ENCODE results near the gene SYVN1. TPM values are rescaled to one million over a fixed set of nuclear protein-coding genes. Genes with fewer than 3 reads are reported as not detected.

SYVN1 gene
- total RNA-seq, 1 donor from 2014 or later, result 45.8 TPM

GRCh38 chr11:65111744-65112545, 22.4 kb downstream of the SYVN1 start, which contains the start of gene TM7SF2:
TSS of gene TM7SF2 (plus strand) at chr11:65111872. CDS start at chr11:65112016, 144 bp downstream.
- H3K9me3 Mint-ChIP-seq, result no peaks in the 10 kb centered on the region
- peak within 1 kb of the TSS; percentile 92 for H3K4me3 Mint-ChIP-seq
- peaks cover 34% of the 10 kb centered on the region for H3K4me1 Mint-ChIP-seq (ENCODE audit: low read depth)
- peaks cover 2% of the 10 kb centered on the region for H3K27me3 Mint-ChIP-seq (ENCODE audit: insufficient read depth)
- DNase-seq (ENCODE audit: low spot score), result peak; percentile 91
- peak within 1 kb of the TSS; percentile 89 for H3K27ac Mint-ChIP-seq
- intact Hi-C loops (cut with micrococcal nuclease), result loop anchor here (1.0 to 10.0 kb wide), 4 partner anchors 69 to 503 kb away; partner anchors contain the start of genes CAPN1, MAP3K11, MAP4K2 and PCNX3
- peaks cover 11% of the 10 kb centered on the region for H3K36me3 Mint-ChIP-seq (ENCODE audit: low read depth)

GRCh38 chr11:65111159-65111743, 23.1 kb downstream of the SYVN1 start:
- Mint-ChIP-seq H3K9me3 (no peaks in the 10 kb centered on the region), H3K27ac (peak overlapping the region; percentile 89), H3K27me3 (ENCODE audit: insufficient read depth) (peaks cover 2% of the 10 kb centered on the region), H3K36me3 (ENCODE audit: low read depth) (peaks cover 11% of the 10 kb centered on the region), H3K4me3 (peak overlapping the region; percentile 92), H3K4me1 (ENCODE audit: low read depth) (peaks cover 34% of the 10 kb centered on the region)
- DNase-seq (ENCODE audit: low spot score), result no peak
- intact Hi-C loops (cut with micrococcal nuclease), result loop anchor here (1.0 to 10.0 kb wide), 4 partner anchors 70 to 504 kb away; partner anchors contain the start of genes CAPN1, MAP3K11, MAP4K2 and PCNX3

GRCh38 chr11:65110354-65110861, 23.9 kb downstream of the SYVN1 start:
- H3K9me3 Mint-ChIP-seq, result no peaks in the 10 kb centered on the region
- peaks cover 2% of the 10 kb centered on the region for H3K27me3 Mint-ChIP-seq (ENCODE audit: insufficient read depth)
- intact Hi-C loops (cut with micrococcal nuclease), result loop anchor here (1.0 to 10.0 kb wide), 4 partner anchors 14 to 504 kb away; partner anchors contain the start of genes CDCA5, MAP3K11, MAP4K2 and PCNX3
- peaks cover 9% of the 10 kb centered on the region for H3K36me3 Mint-ChIP-seq (ENCODE audit: low read depth)
- peak overlapping the region; percentile 11 for H3K4me3 Mint-ChIP-seq
- H3K27ac Mint-ChIP-seq, result peak overlapping the region; percentile 53
- DNase-seq (ENCODE audit: low spot score), result peak; percentile 90
- H3K4me1 Mint-ChIP-seq (ENCODE audit: low read depth), result peaks cover 39% of the 10 kb centered on the region

- Mint-ChIP-seq H3K27me3 (ENCODE audit: insufficient read depth) (peaks cover 2% of the 10 kb centered on the region), H3K4me3 (no peak overlapping the region), H3K27ac (no peak overlapping the region), H3K4me1 (ENCODE audit: low read depth) (peaks cover 44% of the 10 kb centered on the region), H3K36me3 (ENCODE audit: low read depth) (peaks cover 10% of the 10 kb centered on the region), H3K9me3 (no peaks in the 10 kb centered on the region)
- intact Hi-C loops (cut with micrococcal nuclease), result loop anchor here (1.0 to 10.0 kb wide), 4 partner anchors 13 to 505 kb away; partner anchors contain the start of genes CDCA5, MAP3K11, MAP4K2 and PCNX3
- no peak for DNase-seq (ENCODE audit: low spot score)
These were observed 24.8 kb downstream of the SYVN1 start for GRCh38 chr11:65109231-65110198.

- H3K27me3 Mint-ChIP-seq (ENCODE audit: insufficient read depth), result peaks cover 2% of the 10 kb centered on the region
- intact Hi-C loops (cut with micrococcal nuclease), result no loop called here
- H3K4me3 Mint-ChIP-seq, result no peak overlapping the region
- no peak for DNase-seq (ENCODE audit: low spot score)
- H3K27ac Mint-ChIP-seq, result no peak overlapping the region
- H3K36me3 Mint-ChIP-seq (ENCODE audit: low read depth), result peaks cover 14% of the 10 kb centered on the region
- peaks cover 45% of the 10 kb centered on the region for H3K4me1 Mint-ChIP-seq (ENCODE audit: low read depth)
- no peaks in the 10 kb centered on the region for H3K9me3 Mint-ChIP-seq
These were observed 25.7 kb downstream of the SYVN1 start for GRCh38 chr11:65108469-65109123.

- Mint-ChIP-seq H3K27me3 (ENCODE audit: insufficient read depth) (peaks cover 2% of the 10 kb centered on the region), H3K27ac (no peak overlapping the region), H3K36me3 (ENCODE audit: low read depth) (peaks cover 18% of the 10 kb centered on the region), H3K9me3 (no peaks in the 10 kb centered on the region), H3K4me1 (ENCODE audit: low read depth) (peaks cover 38% of the 10 kb centered on the region), H3K4me3 (no peak overlapping the region)
- intact Hi-C loops (cut with micrococcal nuclease), result no loop called here
- DNase-seq (ENCODE audit: low spot score), result no peak
These were observed 26.4 kb downstream of the SYVN1 start for GRCh38 chr11:65107751-65108468.

GRCh38 chr11:65107078-65107477, 27.2 kb downstream of the SYVN1 start:
- Mint-ChIP-seq H3K9me3 (no peaks in the 10 kb centered on the region), H3K36me3 (ENCODE audit: low read depth) (peaks cover 18% of the 10 kb centered on the region), H3K27ac (no peak overlapping the region), H3K4me3 (no peak overlapping the region), H3K4me1 (ENCODE audit: low read depth) (peaks cover 36% of the 10 kb centered on the region), H3K27me3 (ENCODE audit: insufficient read depth) (peaks cover 2% of the 10 kb centered on the region)
- intact Hi-C loops (cut with micrococcal nuclease), result no loop called here
- no peak for DNase-seq (ENCODE audit: low spot score)

GRCh38 chr11:65104628-65105027, 29.7 kb downstream of the SYVN1 start:
- DNase-seq (ENCODE audit: low spot score), result no peak
- Mint-ChIP-seq H3K4me3 (no peak overlapping the region), H3K27ac (peak overlapping the region; percentile 42), H3K36me3 (ENCODE audit: low read depth) (peaks cover 15% of the 10 kb centered on the region), H3K9me3 (no peaks in the 10 kb centered on the region), H3K4me1 (ENCODE audit: low read depth) (peaks cover 16% of the 10 kb centered on the region), H3K27me3 (ENCODE audit: insufficient read depth) (no peaks in the 10 kb centered on the region)
- intact Hi-C loops (cut with micrococcal nuclease), result no loop called here

- intact Hi-C loops (cut with micrococcal nuclease), result no loop called here
- Mint-ChIP-seq H3K4me3 (no peak overlapping the region), H3K27me3 (ENCODE audit: insufficient read depth) (no peaks in the 10 kb centered on the region), H3K36me3 (ENCODE audit: low read depth) (peaks cover 17% of the 10 kb centered on the region), H3K27ac (no peak overlapping the region), H3K4me1 (ENCODE audit: low read depth) (peaks cover 16% of the 10 kb centered on the region), H3K9me3 (no peaks in the 10 kb centered on the region)
- DNase-seq (ENCODE audit: low spot score), result no peak
These were observed 30.8 kb downstream of the SYVN1 start for GRCh38 chr11:65103476-65103875.

- H3K36me3 Mint-ChIP-seq (ENCODE audit: low read depth), result peaks cover 19% of the 10 kb centered on the region
- intact Hi-C loops (cut with micrococcal nuclease), result no loop called here
- H3K27me3 Mint-ChIP-seq (ENCODE audit: insufficient read depth), result no peaks in the 10 kb centered on the region
- no peaks in the 10 kb centered on the region for H3K9me3 Mint-ChIP-seq
- no peak overlapping the region for H3K4me3 Mint-ChIP-seq
- no peak overlapping the region for H3K27ac Mint-ChIP-seq
- DNase-seq (ENCODE audit: low spot score), result no peak
- H3K4me1 Mint-ChIP-seq (ENCODE audit: low read depth), result peaks cover 16% of the 10 kb centered on the region
These were observed 31.9 kb downstream of the SYVN1 start for GRCh38 chr11:65102142-65103095.
